Measurements from ENCODE around the gene SPEM1. TPM values are rescaled to one million over a fixed set of nuclear protein-coding genes. Genes with fewer than 3 reads are reported as not detected.

SPEM1 gene
- polyA plus RNA-seq (2013): not detected

DNA sequence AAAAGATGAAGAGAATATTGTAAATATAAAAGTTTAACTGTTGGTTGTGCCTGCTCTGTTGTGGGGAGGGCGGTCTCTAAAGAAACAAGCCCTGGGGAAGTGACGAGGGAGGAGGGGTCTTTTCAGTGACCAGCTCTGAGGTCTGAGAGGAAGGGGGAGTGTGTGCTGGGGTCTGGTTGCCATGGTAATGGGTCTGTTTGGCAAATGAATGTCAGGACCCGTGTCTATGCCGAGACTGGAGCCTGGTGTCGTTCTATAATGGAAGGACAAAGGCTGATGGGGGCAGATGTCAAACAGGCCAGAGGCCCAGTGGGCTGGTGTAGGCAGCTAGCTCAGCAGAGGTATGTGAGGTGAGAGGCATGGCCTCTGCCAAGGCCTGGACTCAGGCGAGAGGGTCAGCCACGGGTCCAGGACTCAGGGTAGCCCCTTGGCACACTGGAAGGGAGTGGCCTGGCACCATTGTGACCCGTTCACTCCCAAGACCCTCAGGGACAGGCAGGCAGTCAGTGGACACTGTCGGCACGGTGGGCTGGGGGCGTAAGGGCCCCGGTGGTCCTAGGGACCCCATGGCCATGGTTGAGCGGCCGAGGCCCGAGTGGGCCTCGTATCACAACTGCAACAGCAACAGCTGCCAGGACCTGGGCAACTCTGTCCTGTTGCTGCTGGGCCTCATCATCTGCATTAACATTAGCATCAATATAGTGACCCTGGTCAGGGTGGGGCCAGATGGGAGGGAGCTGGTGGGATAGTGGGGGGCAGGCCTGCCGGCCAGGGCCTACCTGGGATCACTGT, at the start of gene SPEM1:
Gene SPEM1, plus strand, starts transcription at position 506 of the 792 bp plus-strand sequence. Its CDS starts 61 bp downstream, at position 567.
- CTCF ChIA-PET: interaction anchor here (0.6 kb wide), 1 partner anchor 29 kb away, joined by 3 read pairs; no protein-coding TSS in a partner anchor
- POLR2A ChIA-PET: no interaction called here
- peaks cover 0 to 2% (median 1%) of the 10 kb centered on the region in 4 experiments for H3K36me3 ChIP-seq (ENCODE audit: control insufficient read depth in 4 of 4, insufficient read depth in 4 of 4, low read length in 3 of 4)

DNA sequence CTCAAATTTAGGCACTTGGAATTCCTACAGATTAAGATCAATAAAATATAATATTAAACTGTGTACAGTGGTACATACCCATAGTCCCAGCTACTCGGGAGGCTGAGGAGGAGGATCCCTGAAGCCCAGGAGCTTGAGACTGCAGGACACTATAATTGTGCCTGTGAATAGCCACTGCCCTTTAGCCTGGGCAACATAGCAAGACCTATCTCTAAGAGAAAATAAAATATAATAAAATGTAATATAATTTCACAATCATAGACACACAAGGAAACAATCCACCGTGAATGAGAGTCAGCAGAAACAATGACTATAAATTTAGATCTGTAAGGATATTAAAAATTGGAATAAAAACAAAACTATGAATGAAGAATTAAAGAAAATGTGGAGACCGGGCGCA, 49.3 kb upstream of the SPEM1 start:
- WGBS (ENCODE audit: insufficient coverage): no CpG with 5 or more reads among the region's 4 CpGs
- DNase-seq: no peak

More for the DNA sequence above, at the start of gene SPEM1:
- no peak for DNase-seq
- Histone ChIP-seq H3K4me3 (ENCODE audit: control insufficient read depth in 1 of 7, extremely low read depth in 1 of 7, insufficient read depth in 4 of 7, low read depth in 2 of 7, low read length in 6 of 7) (no peak within 1 kb of the TSS), H3K27ac (ENCODE audit: insufficient read depth in 1 of 2, low read depth in 1 of 2, low read length in 2 of 2, poor library complexity in 1 of 2, severe bottlenecking in 2 of 2) (no peak within 1 kb of the TSS), H3K9me3 (ENCODE audit: control extremely low read depth in 1 of 5, control insufficient read depth in 4 of 5, insufficient read depth in 2 of 5, low read depth in 1 of 5, low read length in 4 of 5) (no peaks in the 10 kb centered on the region), H3K4me1 (ENCODE audit: control extremely low read depth in 1 of 4, control insufficient read depth in 4 of 4, insufficient read depth in 4 of 4, low read length in 3 of 4) (no peaks in the 10 kb centered on the region), H3K27me3 (replicated peaks in 2 of 5; ENCODE audit: control insufficient read depth in 4 of 5, insufficient read depth in 5 of 5, low read length in 4 of 5) (no peaks in the 10 kb centered on the region)
- WGBS (ENCODE audit: insufficient coverage): 97% methylated on average over 15 of the region's 17 CpGs

DNA sequence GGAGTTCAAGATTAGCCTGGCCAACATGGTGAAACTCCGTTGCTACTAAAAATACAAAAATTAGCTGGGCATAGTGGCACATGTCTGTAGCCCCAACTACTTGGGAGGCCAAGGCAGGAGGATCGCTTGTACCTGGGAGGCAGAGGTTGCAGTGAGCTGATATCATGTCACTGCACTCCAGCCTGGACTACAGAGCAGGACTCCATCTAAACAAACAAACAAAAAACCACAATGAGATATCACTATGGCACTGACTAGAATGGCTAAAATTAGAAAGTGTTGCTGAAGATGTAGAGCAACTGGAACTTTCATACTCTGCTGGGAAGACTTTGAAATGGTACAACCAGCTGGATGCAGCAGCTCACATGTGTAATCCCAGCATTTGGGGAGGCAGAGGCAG, 45.8 kb upstream of the SPEM1 start:
- 93% methylated on average over 2 of the region's 2 CpGs for WGBS (ENCODE audit: insufficient coverage)
- peaks cover 0 to 3% (median 2%) of the 10 kb centered on the region in 5 experiments for H3K9me3 ChIP-seq (ENCODE audit: control extremely low read depth in 1 of 5, control insufficient read depth in 4 of 5, insufficient read depth in 2 of 5, low read depth in 1 of 5, low read length in 4 of 5)
- H3K27me3 ChIP-seq (replicated peaks in 2 of 5; ENCODE audit: control insufficient read depth in 4 of 5, insufficient read depth in 5 of 5, low read length in 4 of 5): peaks cover 0 to 4% (median 0%) of the 10 kb centered on the region in 5 experiments
- no peak for DNase-seq
- CTCF ChIA-PET: interaction anchor here (1.1 to 3.4 kb wide), 4 partner anchors 8 to 28 kb away, joined by 3 to 13 read pairs (median 4); partner anchors contain the start of gene TMEM95
- no peaks in the 10 kb centered on the region for H3K4me1 ChIP-seq (ENCODE audit: control extremely low read depth in 1 of 4, control insufficient read depth in 4 of 4, insufficient read depth in 4 of 4, low read length in 3 of 4)
- H3K27ac ChIP-seq (ENCODE audit: insufficient read depth in 1 of 2, low read depth in 1 of 2, low read length in 2 of 2, poor library complexity in 1 of 2, severe bottlenecking in 2 of 2): no peak overlapping the region
- POLR2A ChIA-PET: no interaction called here
- H3K36me3 ChIP-seq (ENCODE audit: control insufficient read depth in 4 of 4, insufficient read depth in 4 of 4, low read length in 3 of 4): no peaks in the 10 kb centered on the region
- H3K4me3 ChIP-seq (ENCODE audit: control insufficient read depth in 1 of 7, extremely low read depth in 1 of 7, insufficient read depth in 4 of 7, low read depth in 2 of 7, low read length in 6 of 7): no peak overlapping the region

More for the DNA sequence above, 49.3 kb upstream of the SPEM1 start:
- no peak overlapping the region for H3K27ac ChIP-seq (ENCODE audit: insufficient read depth in 1 of 2, low read depth in 1 of 2, low read length in 2 of 2, poor library complexity in 1 of 2, severe bottlenecking in 2 of 2)
- ChIA-PET POLR2A (no interaction called here), CTCF (interaction anchor here (0.8 to 2.5 kb wide), 5 partner anchors 10 to 86 kb away, joined by 3 to 8 read pairs (median 3); partner anchors contain the start of gene TMEM95)
- no peaks in the 10 kb centered on the region for H3K4me1 ChIP-seq (ENCODE audit: control extremely low read depth in 1 of 4, control insufficient read depth in 4 of 4, insufficient read depth in 4 of 4, low read length in 3 of 4)
- no peak overlapping the region for H3K4me3 ChIP-seq (ENCODE audit: control insufficient read depth in 1 of 7, extremely low read depth in 1 of 7, insufficient read depth in 4 of 7, low read depth in 2 of 7, low read length in 6 of 7)
- no peaks in the 10 kb centered on the region for H3K9me3 ChIP-seq (ENCODE audit: control extremely low read depth in 1 of 5, control insufficient read depth in 4 of 5, insufficient read depth in 2 of 5, low read depth in 1 of 5, low read length in 4 of 5)
- no peaks in the 10 kb centered on the region for H3K36me3 ChIP-seq (ENCODE audit: control insufficient read depth in 4 of 4, insufficient read depth in 4 of 4, low read length in 3 of 4)
- H3K27me3 ChIP-seq (replicated peaks in 2 of 5; ENCODE audit: control insufficient read depth in 4 of 5, insufficient read depth in 5 of 5, low read length in 4 of 5): peaks cover 0 to 6% (median 0%) of the 10 kb centered on the region in 5 experiments

DNA sequence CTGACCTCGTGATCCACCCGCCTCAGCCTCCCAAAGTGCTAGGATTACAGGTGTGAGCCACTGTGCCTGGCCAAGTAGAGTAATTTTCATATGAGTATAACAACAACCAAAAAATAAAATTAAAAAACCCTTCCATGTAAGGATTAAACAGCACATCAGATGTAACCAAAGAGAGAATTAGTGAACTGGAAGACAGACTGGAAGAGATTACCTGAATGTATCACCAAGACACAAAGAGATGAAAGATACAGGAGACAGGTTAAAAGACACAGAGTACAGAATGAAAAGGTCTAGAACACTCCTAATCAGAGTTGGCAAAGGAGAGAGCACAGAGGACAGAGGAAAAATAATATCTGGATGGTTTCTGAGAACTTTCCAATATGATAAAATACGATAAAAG, 41.0 kb upstream of the SPEM1 start:
- POLR2A ChIA-PET: no interaction called here

GRCh38 chr17:7380321-7380720, 39.8 kb upstream of the SPEM1 start:
- WGBS (ENCODE audit: insufficient coverage): 45% methylated on average over 6 of the region's 7 CpGs
- Histone ChIP-seq H3K36me3 (ENCODE audit: control insufficient read depth in 4 of 4, insufficient read depth in 4 of 4, low read length in 3 of 4) (no peaks in the 10 kb centered on the region), H3K4me3 (ENCODE audit: control insufficient read depth in 1 of 7, extremely low read depth in 1 of 7, insufficient read depth in 4 of 7, low read depth in 2 of 7, low read length in 6 of 7) (peak overlapping the region in 4 of 7 experiments; percentile 42 to 75 (median 52)), H3K27ac (ENCODE audit: insufficient read depth in 1 of 2, low read depth in 1 of 2, low read length in 2 of 2, poor library complexity in 1 of 2, severe bottlenecking in 2 of 2) (no peak overlapping the region), H3K4me1 (ENCODE audit: control extremely low read depth in 1 of 4, control insufficient read depth in 4 of 4, insufficient read depth in 4 of 4, low read length in 3 of 4) (peaks cover 0 to 31% (median 18%) of the 10 kb centered on the region in 4 experiments), H3K9me3 (ENCODE audit: control extremely low read depth in 1 of 5, control insufficient read depth in 4 of 5, insufficient read depth in 2 of 5, low read depth in 1 of 5, low read length in 4 of 5) (peaks cover 0 to 11% (median 3%) of the 10 kb centered on the region in 5 experiments), H3K27me3 (replicated peaks in 2 of 5; ENCODE audit: control insufficient read depth in 4 of 5, insufficient read depth in 5 of 5, low read length in 4 of 5) (peaks cover 2 to 38% (median 23%) of the 10 kb centered on the region in 5 experiments)
- CTCF ChIA-PET: interaction anchor here (0.8 to 2.0 kb wide), 3 partner anchors 10 to 24 kb away, joined by 3 to 6 read pairs (median 5); partner anchors contain the start of gene PLSCR3
- DNase-seq: no peak
- POLR2A ChIA-PET: no interaction called here

More for the DNA sequence above, 41.0 kb upstream of the SPEM1 start:
- no peak for DNase-seq
- peaks cover 0 to 11% (median 3%) of the 10 kb centered on the region in 5 experiments for H3K9me3 ChIP-seq (ENCODE audit: control extremely low read depth in 1 of 5, control insufficient read depth in 4 of 5, insufficient read depth in 2 of 5, low read depth in 1 of 5, low read length in 4 of 5)
- no peak overlapping the region for H3K4me3 ChIP-seq (ENCODE audit: control insufficient read depth in 1 of 7, extremely low read depth in 1 of 7, insufficient read depth in 4 of 7, low read depth in 2 of 7, low read length in 6 of 7)
- CTCF ChIA-PET: interaction anchor here (2.0 kb wide), 1 partner anchor 15 kb away, joined by 6 read pairs; the partner anchor contains the start of gene PLSCR3
- no CpG with 5 or more reads among the region's 3 CpGs for WGBS (ENCODE audit: insufficient coverage)
- H3K36me3 ChIP-seq (ENCODE audit: control insufficient read depth in 4 of 4, insufficient read depth in 4 of 4, low read length in 3 of 4): no peaks in the 10 kb centered on the region
- peaks cover 0 to 25% (median 13%) of the 10 kb centered on the region in 4 experiments for H3K4me1 ChIP-seq (ENCODE audit: control extremely low read depth in 1 of 4, control insufficient read depth in 4 of 4, insufficient read depth in 4 of 4, low read length in 3 of 4)
- peaks cover 2 to 33% (median 23%) of the 10 kb centered on the region in 5 experiments for H3K27me3 ChIP-seq (replicated peaks in 2 of 5; ENCODE audit: control insufficient read depth in 4 of 5, insufficient read depth in 5 of 5, low read length in 4 of 5)
- H3K27ac ChIP-seq (ENCODE audit: insufficient read depth in 1 of 2, low read depth in 1 of 2, low read length in 2 of 2, poor library complexity in 1 of 2, severe bottlenecking in 2 of 2): no peak overlapping the region

- Histone ChIP-seq H3K27me3 (replicated peaks in 2 of 5; ENCODE audit: control insufficient read depth in 4 of 5, insufficient read depth in 5 of 5, low read length in 4 of 5) (peaks cover 2 to 38% (median 23%) of the 10 kb centered on the region in 5 experiments), H3K4me3 (ENCODE audit: control insufficient read depth in 1 of 7, extremely low read depth in 1 of 7, insufficient read depth in 4 of 7, low read depth in 2 of 7, low read length in 6 of 7) (peak within 1 kb of the TSS in 4 of 7 experiments; percentile 42 to 75 (median 52))
- POLR2A ChIA-PET: no interaction called here
Observed at GRCh38 chr17:7380855-7381683, 39.1 kb upstream of the SPEM1 start, which contains the start of gene TNK1. TSS of gene TNK1 (plus strand) at chr17:7381089. CDS start at chr17:7382927, 1,838 bp downstream.

More at GRCh38 chr17:7380855-7381683, 39.1 kb upstream of the SPEM1 start, which contains the start of gene TNK1:
- no peak for DNase-seq
- WGBS (ENCODE audit: insufficient coverage): 4% methylated on average over 38 of the region's 52 CpGs
- Histone ChIP-seq H3K9me3 (ENCODE audit: control extremely low read depth in 1 of 5, control insufficient read depth in 4 of 5, insufficient read depth in 2 of 5, low read depth in 1 of 5, low read length in 4 of 5) (peaks cover 0 to 11% (median 3%) of the 10 kb centered on the region in 5 experiments), H3K36me3 (ENCODE audit: control insufficient read depth in 4 of 4, insufficient read depth in 4 of 4, low read length in 3 of 4) (no peaks in the 10 kb centered on the region), H3K27ac (ENCODE audit: insufficient read depth in 1 of 2, low read depth in 1 of 2, low read length in 2 of 2, poor library complexity in 1 of 2, severe bottlenecking in 2 of 2) (peak within 1 kb of the TSS in 1 of 2 experiments; percentile 25), H3K4me1 (ENCODE audit: control extremely low read depth in 1 of 4, control insufficient read depth in 4 of 4, insufficient read depth in 4 of 4, low read length in 3 of 4) (peaks cover 0 to 31% (median 18%) of the 10 kb centered on the region in 4 experiments)
- CTCF ChIA-PET: interaction anchor here (0.8 to 2.0 kb wide), 3 partner anchors 11 to 25 kb away, joined by 3 to 6 read pairs (median 5); partner anchors contain the start of gene PLSCR3
